Fibroblast of lung (primary cell): ENCODE results near the gene SLC25A41. TPM values are rescaled to one million over a fixed set of nuclear protein-coding genes. Genes with fewer than 3 reads are reported as not detected.
A peak's percentile ranks its signal among the peaks of the same experiment; 100 is the strongest.
"Not testable (repeated sequence)": the region's sequence is repeated elsewhere in the genome, so short reads cannot be mapped to it uniquely, and the experiment has no call there.

Experiments used
- DNase-seq, 2 donors: peaks; one replicate each; pipeline versions ENCODE4 v3.0.0 to v3.0.0-alpha.2; 2010; ENCODE audit warnings: low read depth in 2 of 2
- H2AFZ ChIP-seq: 2 replicates; pipeline ENCODE4 v1.5.1; 2012; ENCODE audit warnings: low read length, control low read depth, inconsistent platforms
- H3K27ac ChIP-seq: 2 replicates; pipeline ENCODE4 v1.5.1; 2011; ENCODE audit warnings: low read length, control low read depth; ENCODE audit not compliant: insufficient read depth
- H3K27me3 ChIP-seq: 2 replicates; pipeline ENCODE4 v1.5.1; 2011; ENCODE audit warnings: mild to moderate bottlenecking, low read length; ENCODE audit not compliant: control insufficient read depth, insufficient read depth
- H3K36me3 ChIP-seq: 2 replicates; pipeline ENCODE4 v1.5.1; 2011; ENCODE audit warnings: low read length; ENCODE audit not compliant: control insufficient read depth, insufficient read depth
- H3K4me1 ChIP-seq: 2 replicates; pipeline ENCODE4 v1.5.1; 2011; ENCODE audit warnings: low read length; ENCODE audit not compliant: control insufficient read depth, insufficient read depth; ENCODE audit errors: extremely low read depth
- H3K4me2 ChIP-seq: 2 replicates; pipeline ENCODE4 v1.5.1; 2011; ENCODE audit warnings: low read length, control low read depth; ENCODE audit not compliant: insufficient read depth; ENCODE audit errors: extremely low read depth
- H3K4me3 ChIP-seq, 4 experiments: fragments of 200-600 bp in 1 of 4; sonication (generic) in 1 of 4; replicated peaks in 1 of 4; 2 replicates each; pipeline ENCODE4 v1.5.1; 2011 to 2016; ENCODE audit warnings: low read length in 4 of 4, low read depth in 3 of 4, mild to moderate bottlenecking in 3 of 4, control low read depth in 2 of 4, inconsistent platforms in 1 of 4, mixed read lengths in 1 of 4; ENCODE audit not compliant: insufficient read depth in 1 of 4; ENCODE audit errors: control extremely low read depth in 1 of 4
- H3K79me2 ChIP-seq: 2 replicates; pipeline ENCODE4 v1.5.1; 2012; ENCODE audit warnings: mild to moderate bottlenecking, low read length, inconsistent platforms; ENCODE audit not compliant: control insufficient read depth, insufficient read depth
- H3K9ac ChIP-seq: 2 replicates; pipeline ENCODE4 v1.5.1; 2011; ENCODE audit warnings: mild to moderate bottlenecking, low read length, control low read depth; ENCODE audit not compliant: insufficient read depth
- H3K9me3 ChIP-seq: 2 replicates; pipeline ENCODE4 v1.5.1; 2012; ENCODE audit warnings: low read depth, low read length; ENCODE audit not compliant: control insufficient read depth, insufficient read depth
- H4K20me1 ChIP-seq: 2 replicates; pipeline ENCODE4 v1.5.1; 2011; ENCODE audit warnings: low read length; ENCODE audit not compliant: control insufficient read depth, insufficient read depth; ENCODE audit errors: extremely low read depth
- CTCF ChIP-seq, 2 donors: IDR thresholded peaks in 1 of 2; conservative IDR thresholded peaks in 1 of 2; 1 replicate in 1 of 2; 2 replicates in 1 of 2; pipeline ENCODE4 v1.5.1; 2011 to 2012; ENCODE audit warnings: low read length in 2 of 2, control low read depth in 1 of 2, inconsistent platforms in 1 of 2, low read depth in 1 of 2, mild to moderate bottlenecking in 1 of 2
- EZH2 ChIP-seq: IDR thresholded peaks from 2 replicates; pipeline ENCODE4 v1.5.1; 2012; ENCODE audit warnings: low read length, control low read depth, mild to moderate bottlenecking; ENCODE audit errors: missing control alignments
- polyA plus RNA-seq, 2 donors: library from polyadenylated mRNA; depleted of rRNA in 1 of 2; stranded (reverse) in 1 of 2; unstranded in 1 of 2; fragments of >200 nt; gene quantifications; 2 replicates each; pipeline ENCODE4 v1.2.1, GENCODE V29; 2011 to 2012; ENCODE audit warnings: missing spikeins in 1 of 2
- total RNA-seq: library from RNA; depleted of rRNA; stranded (reverse); fragments of >200 nt; gene quantifications from 2 replicates; pipeline ENCODE4 v1.2.1, GENCODE V29; 2014

The SLC25A41 gene
- total and polyA plus RNA-seq, 2 donors (not counting 1 experiment from before 2014, with no cell fraction given): under 0.01 TPM; not detected in 1

- Histone ChIP-seq H3K4me1 (no peaks in the 10 kb centered on the region), H3K9me3 (no peaks in the 10 kb centered on the region), H2AFZ (peak overlapping the region; percentile 5), H3K27ac (no peak overlapping the region), H3K9ac (no peak overlapping the region), H3K27me3 (no peaks in the 10 kb centered on the region), H3K36me3 (no peaks in the 10 kb centered on the region), H3K4me2 (no peak overlapping the region), H3K79me2 (no peaks in the 10 kb centered on the region), H4K20me1 (no peaks in the 10 kb centered on the region), H3K4me3 (no peak overlapping the region)
- peak; percentile 64 to 76 for DNase-seq
- no peak for TF ChIP-seq CTCF (conservative IDR thresholded peaks at IDR 0.05 in 1 of 2, IDR thresholded peaks at IDR 0.05 in 1 of 2; ENCODE audit: low read depth in 1 of 2, low read length in 2 of 2)
- TF ChIP-seq EZH2: no peak
Measured at GRCh38 chr19:6402837-6403608, 30.5 kb downstream of the SLC25A41 start.

GRCh38 chr19:6402058-6402457 lies 31.5 kb downstream of the SLC25A41 start:
- no peak overlapping the region for H3K27ac ChIP-seq
- H3K9me3 ChIP-seq: no peaks in the 10 kb centered on the region
- no peak overlapping the region for H3K4me2 ChIP-seq
- no peaks in the 10 kb centered on the region for H3K36me3 ChIP-seq
- H3K4me1 ChIP-seq: no peaks in the 10 kb centered on the region
- DNase-seq: no peak
- H3K4me3 ChIP-seq: no peak overlapping the region
- H2AFZ ChIP-seq: no peak overlapping the region
- H3K79me2 ChIP-seq: no peaks in the 10 kb centered on the region
- H3K27me3 ChIP-seq: no peaks in the 10 kb centered on the region
- H4K20me1 ChIP-seq: no peaks in the 10 kb centered on the region
- no peak for TF ChIP-seq EZH2
- TF ChIP-seq CTCF (conservative IDR thresholded peaks at IDR 0.05 in 1 of 2, IDR thresholded peaks at IDR 0.05 in 1 of 2; ENCODE audit: low read depth in 1 of 2, low read length in 2 of 2): no peak
- no peak overlapping the region for H3K9ac ChIP-seq

- not testable (repeated sequence) for DNase-seq, H3K4me3 ChIP-seq, H3K79me2 ChIP-seq, H3K9ac ChIP-seq, H3K4me1 ChIP-seq, H2AFZ ChIP-seq, H3K36me3 ChIP-seq, H3K9me3 ChIP-seq, H4K20me1 ChIP-seq, H3K27ac ChIP-seq, H3K27me3 ChIP-seq, H3K4me2 ChIP-seq
Measured at GRCh38 chr19:6400062-6400944, 33.3 kb downstream of the SLC25A41 start.
